C4-2B (cell line): ENCODE data around the gene CORT.

Source experiments
- ZFX ChIP-seq: fragments of 450-650 bp; IDR thresholded peaks from 2 replicates; pipeline ENCODE4 v1.6.1; 2017
- TF ChIP-seq, protein P1 (sequence below): fragments of 450-650 bp; conservative IDR thresholded peaks from 2 replicates; pipeline ENCODE4 v1.5.1; 2017; ENCODE audit warnings: mild to moderate bottlenecking

DNA sequence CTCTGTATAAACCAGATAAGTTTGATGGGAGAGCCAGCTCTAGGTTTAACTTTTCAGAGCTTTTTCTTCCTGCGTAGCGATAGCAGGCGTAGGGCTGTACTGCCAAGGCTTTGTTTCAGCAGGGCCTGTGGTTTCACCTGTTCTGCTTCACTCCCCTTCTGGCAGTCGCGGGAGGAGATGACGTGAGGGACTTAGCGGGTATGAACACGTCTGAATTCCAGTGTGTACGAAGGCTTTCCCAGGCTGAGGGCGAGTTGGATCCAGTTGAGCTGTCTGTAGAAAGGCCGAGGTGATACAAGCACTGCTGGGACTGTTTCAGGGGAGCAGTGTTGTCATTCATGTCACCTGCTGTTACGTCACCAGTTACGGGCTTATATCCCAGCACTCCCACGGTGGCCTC, 46.1 kb downstream of the CORT start:
- TF ChIP-seq, protein P1, sequence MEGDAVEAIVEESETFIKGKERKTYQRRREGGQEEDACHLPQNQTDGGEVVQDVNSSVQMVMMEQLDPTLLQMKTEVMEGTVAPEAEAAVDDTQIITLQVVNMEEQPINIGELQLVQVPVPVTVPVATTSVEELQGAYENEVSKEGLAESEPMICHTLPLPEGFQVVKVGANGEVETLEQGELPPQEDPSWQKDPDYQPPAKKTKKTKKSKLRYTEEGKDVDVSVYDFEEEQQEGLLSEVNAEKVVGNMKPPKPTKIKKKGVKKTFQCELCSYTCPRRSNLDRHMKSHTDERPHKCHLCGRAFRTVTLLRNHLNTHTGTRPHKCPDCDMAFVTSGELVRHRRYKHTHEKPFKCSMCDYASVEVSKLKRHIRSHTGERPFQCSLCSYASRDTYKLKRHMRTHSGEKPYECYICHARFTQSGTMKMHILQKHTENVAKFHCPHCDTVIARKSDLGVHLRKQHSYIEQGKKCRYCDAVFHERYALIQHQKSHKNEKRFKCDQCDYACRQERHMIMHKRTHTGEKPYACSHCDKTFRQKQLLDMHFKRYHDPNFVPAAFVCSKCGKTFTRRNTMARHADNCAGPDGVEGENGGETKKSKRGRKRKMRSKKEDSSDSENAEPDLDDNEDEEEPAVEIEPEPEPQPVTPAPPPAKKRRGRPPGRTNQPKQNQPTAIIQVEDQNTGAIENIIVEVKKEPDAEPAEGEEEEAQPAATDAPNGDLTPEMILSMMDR = no peak
- no peak for TF ChIP-seq ZFX
